Liver (tissue), 9 donors: ENCODE data around the gene RGS17. TPM values are rescaled to one million over a fixed set of nuclear protein-coding genes. Genes with fewer than 3 reads are reported as not detected.

Source experiments
- DNase-seq: peaks from one replicate; pipeline ENCODE4 v3.0.0-alpha.2; 2017; ENCODE audit warnings: low spot score
- H3K27ac ChIP-seq, 2 donors: one replicate each; pipeline ENCODE4 v1.7.0; 2013; ENCODE audit warnings: inconsistent platforms in 2 of 2, low read length in 2 of 2, control low read depth in 1 of 2, low read depth in 1 of 2, mild to moderate bottlenecking in 1 of 2
- H3K27me3 ChIP-seq, 4 donors: one replicate each; pipeline versions ENCODE4 v1.6.1 to v1.7.0; 2013; ENCODE audit warnings: low read length in 3 of 4, inconsistent platforms in 1 of 4, mild to moderate bottlenecking in 1 of 4, moderate library complexity in 1 of 4; ENCODE audit not compliant: control insufficient read depth in 4 of 4, insufficient read depth in 4 of 4
- H3K36me3 ChIP-seq, 4 donors: one replicate each; pipeline versions ENCODE4 v1.6.1 to v1.7.0; 2013; ENCODE audit warnings: low read length in 3 of 4, mild to moderate bottlenecking in 3 of 4, low read depth in 1 of 4, moderate library complexity in 1 of 4; ENCODE audit not compliant: control insufficient read depth in 4 of 4, insufficient read depth in 3 of 4
- H3K4me1 ChIP-seq, 4 donors: one replicate each; pipeline versions ENCODE4 v1.6.1 to v1.7.0; 2013; ENCODE audit warnings: low read length in 3 of 4, mild to moderate bottlenecking in 3 of 4, moderate library complexity in 1 of 4; ENCODE audit not compliant: control insufficient read depth in 4 of 4, insufficient read depth in 4 of 4
- H3K4me3 ChIP-seq, 3 donors: one replicate each; pipeline versions ENCODE4 v1.6.1 to v1.7.0; 2013; ENCODE audit warnings: low read length in 3 of 3, control low read depth in 1 of 3, low read depth in 1 of 3, mild to moderate bottlenecking in 1 of 3
- H3K9ac ChIP-seq, 2 donors: one replicate each; pipeline ENCODE4 v1.7.0; 2013; ENCODE audit warnings: low read length in 2 of 2, mild to moderate bottlenecking in 2 of 2, moderate library complexity in 2 of 2, control low read depth in 1 of 2, low read depth in 1 of 2
- H3K9me3 ChIP-seq, 4 donors: one replicate each; pipeline versions ENCODE4 v1.6.1 to v1.7.0; 2013; ENCODE audit warnings: low read length in 3 of 4; ENCODE audit not compliant: control insufficient read depth in 4 of 4
- CTCF ChIP-seq: fragments of 150-350 bp; IDR thresholded peaks from 2 replicates; pipeline ENCODE4 v1.5.1; 2017; ENCODE audit warnings: improper control_type of control experiment, low read depth, low read length; ENCODE audit not compliant: missing input control
- EGR1 ChIP-seq, 2 donors: IDR thresholded peaks; 2 replicates each; pipeline ENCODE4 v1.6.1; 2016 to 2018; ENCODE audit warnings: antibody characterized with exemption in 2 of 2, low read depth in 2 of 2
- FOXA1 ChIP-seq: IDR thresholded peaks from 2 replicates; pipeline ENCODE4 v1.6.1; 2016; ENCODE audit warnings: antibody characterized with exemption
- FOXA2 ChIP-seq: IDR thresholded peaks from 2 replicates; pipeline ENCODE4 v1.6.1; 2016; ENCODE audit warnings: antibody characterized with exemption
- GABPA ChIP-seq, 2 donors: IDR thresholded peaks in 1 of 2; conservative IDR thresholded peaks in 1 of 2; 2 replicates each; pipeline ENCODE4 v1.6.1; 2016; ENCODE audit warnings: antibody characterized with exemption in 2 of 2, mild to moderate bottlenecking in 1 of 2, moderate library complexity in 1 of 2
- HNF4A ChIP-seq, 2 donors: conservative IDR thresholded peaks; 2 replicates each; pipeline ENCODE4 v1.6.1; 2016; ENCODE audit warnings: antibody characterized with exemption in 2 of 2, mild to moderate bottlenecking in 2 of 2
- HNF4G ChIP-seq: IDR thresholded peaks from 2 replicates; pipeline ENCODE4 v1.6.1; 2016; ENCODE audit warnings: antibody characterized with exemption
- JUND ChIP-seq, 2 donors: IDR thresholded peaks; 2 replicates each; pipeline ENCODE4 v1.6.1; 2016; ENCODE audit warnings: antibody characterized with exemption in 2 of 2
- NR2F2 ChIP-seq: IDR thresholded peaks from 2 replicates; pipeline ENCODE4 v1.6.1; 2016; ENCODE audit warnings: antibody characterized with exemption
- RAD21 ChIP-seq, 2 donors: IDR thresholded peaks; 2 replicates each; pipeline ENCODE4 v1.6.1; 2016; ENCODE audit warnings: antibody characterized with exemption in 2 of 2, mild to moderate bottlenecking in 2 of 2
- RXRA ChIP-seq, 2 donors: IDR thresholded peaks; 2 replicates each; pipeline ENCODE4 v1.6.1; 2017 to 2018; ENCODE audit warnings: antibody characterized with exemption in 2 of 2, mild to moderate bottlenecking in 1 of 2
- TAF1 ChIP-seq: conservative IDR thresholded peaks from 2 replicates; pipeline ENCODE4 v1.6.1; 2016; ENCODE audit warnings: antibody characterized with exemption, mild to moderate bottlenecking
- YY1 ChIP-seq: IDR thresholded peaks from 2 replicates; pipeline ENCODE4 v1.6.1; 2016; ENCODE audit warnings: antibody characterized with exemption, mild to moderate bottlenecking
- polyA plus RNA-seq, 2 donors: library from polyadenylated mRNA; stranded (reverse) in 1 of 2; unstranded in 1 of 2; fragments of 200-250 nt in 1 of 2; fragments of >200 nt in 1 of 2; fragmentation: Nextera tagmentation in 1 of 2; extraction: Ambion mirVana in 1 of 2; gene quantifications; one replicate each; pipeline versions ENCODE4 v1.2.1 to v1.2.3, GENCODE V29; 2013 to 2015
- total RNA-seq, 2 donors: library from RNA; depleted of rRNA; stranded (reverse); fragments of >200 nt; gene quantifications; one replicate each; pipeline ENCODE4 v1.2.3, GENCODE V29; 2014
- TF ChIP-seq, protein P1 (sequence below): IDR thresholded peaks from 2 replicates; pipeline ENCODE4 v1.6.1; 2016; ENCODE audit warnings: antibody characterized with exemption
- TF ChIP-seq, protein P2 (sequence below): IDR thresholded peaks from 2 replicates; pipeline ENCODE4 v1.6.1; 2016; ENCODE audit warnings: antibody characterized with exemption
- TF ChIP-seq, protein P3 (sequence below): IDR thresholded peaks from 2 replicates; pipeline ENCODE4 v1.6.1; 2016; ENCODE audit warnings: antibody characterized with exemption
- TF ChIP-seq, protein P4 (sequence below): IDR thresholded peaks from 2 replicates; pipeline ENCODE4 v1.6.1; 2016; ENCODE audit warnings: antibody characterized with exemption, mild to moderate bottlenecking
- donor health status: healthy.
- donor health status: healthy.
- donor health status: healthy.
- donor health status: healthy.
- donor health status: healthy.

The RGS17 gene
- total and polyA plus RNA-seq, 4 donors: under 0.01 to 0.09 (median 0.03) TPM

DNA sequence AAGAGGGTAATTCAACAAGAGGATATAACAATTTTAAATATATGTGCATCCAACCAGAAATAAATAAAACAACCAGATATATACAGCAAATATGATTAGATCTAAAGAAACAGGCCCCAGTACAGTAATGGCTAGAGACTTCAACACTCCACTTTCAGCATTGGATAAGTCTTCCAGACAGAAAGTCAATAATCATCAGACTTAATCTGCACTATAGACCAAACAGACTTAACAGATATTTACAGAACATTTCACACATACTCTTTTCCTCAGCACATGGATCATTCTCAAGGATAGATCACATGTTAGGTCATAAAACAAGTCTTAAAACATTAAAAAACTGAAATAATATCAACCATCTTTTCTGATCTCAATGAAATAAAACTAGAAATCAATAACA lies 65.9 kb downstream of the RGS17 start (continued):
- TF ChIP-seq, protein P1, sequence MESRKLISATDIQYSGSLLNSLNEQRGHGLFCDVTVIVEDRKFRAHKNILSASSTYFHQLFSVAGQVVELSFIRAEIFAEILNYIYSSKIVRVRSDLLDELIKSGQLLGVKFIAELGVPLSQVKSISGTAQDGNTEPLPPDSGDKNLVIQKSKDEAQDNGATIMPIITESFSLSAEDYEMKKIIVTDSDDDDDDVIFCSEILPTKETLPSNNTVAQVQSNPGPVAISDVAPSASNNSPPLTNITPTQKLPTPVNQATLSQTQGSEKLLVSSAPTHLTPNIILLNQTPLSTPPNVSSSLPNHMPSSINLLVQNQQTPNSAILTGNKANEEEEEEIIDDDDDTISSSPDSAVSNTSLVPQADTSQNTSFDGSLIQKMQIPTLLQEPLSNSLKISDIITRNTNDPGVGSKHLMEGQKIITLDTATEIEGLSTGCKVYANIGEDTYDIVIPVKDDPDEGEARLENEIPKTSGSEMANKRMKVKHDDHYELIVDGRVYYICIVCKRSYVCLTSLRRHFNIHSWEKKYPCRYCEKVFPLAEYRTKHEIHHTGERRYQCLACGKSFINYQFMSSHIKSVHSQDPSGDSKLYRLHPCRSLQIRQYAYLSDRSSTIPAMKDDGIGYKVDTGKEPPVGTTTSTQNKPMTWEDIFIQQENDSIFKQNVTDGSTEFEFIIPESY: no peak
- no peak for TF ChIP-seq TAF1
- no peak for TF ChIP-seq YY1
- no peak for TF ChIP-seq FOXA2
- no peak for TF ChIP-seq CTCF

DNA sequence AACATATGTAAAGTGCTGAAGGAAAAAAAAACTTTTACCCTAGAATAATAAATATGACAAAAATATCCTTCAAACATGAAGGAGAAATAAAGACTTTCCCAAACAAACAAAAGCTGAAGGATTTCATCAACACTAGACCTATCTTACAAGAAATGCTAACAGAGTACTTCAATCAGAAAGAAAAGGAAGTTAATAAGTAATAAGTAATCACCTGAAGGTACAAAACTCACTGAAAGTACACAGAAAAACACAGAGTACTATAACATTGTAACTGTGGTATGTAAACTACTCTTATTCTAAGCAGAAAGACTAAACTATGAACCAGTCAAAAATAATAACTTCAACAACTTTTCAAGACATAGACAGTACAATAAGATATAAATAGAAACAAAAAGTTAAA lies 67.1 kb downstream of the RGS17 start:
- DNase-seq: no peak
- no peaks in the 10 kb centered on the region for H3K4me1 ChIP-seq
- TF ChIP-seq HNF4G: no peak
- no peak for TF ChIP-seq HNF4A (conservative IDR thresholded peaks at IDR 0.05)
- no peak for TF ChIP-seq FOXA1
- no peak for TF ChIP-seq NR2F2
- no peak for TF ChIP-seq JUND (IDR thresholded peaks at IDR 0.05)
- no peak for TF ChIP-seq YY1
- no peak for TF ChIP-seq FOXA2
- TF ChIP-seq, protein P1: no peak
- TF ChIP-seq GABPA (IDR thresholded peaks at IDR 0.05 in 1 of 2, conservative IDR thresholded peaks at IDR 0.05 in 1 of 2): no peak
- no peak for TF ChIP-seq CTCF
- no peak for TF ChIP-seq RXRA (IDR thresholded peaks at IDR 0.05)
- TF ChIP-seq RAD21 (IDR thresholded peaks at IDR 0.05): no peak
- TF ChIP-seq EGR1 (IDR thresholded peaks at IDR 0.05; ENCODE audit: low read depth in 2 of 2): no peak
- TF ChIP-seq, protein P2, sequence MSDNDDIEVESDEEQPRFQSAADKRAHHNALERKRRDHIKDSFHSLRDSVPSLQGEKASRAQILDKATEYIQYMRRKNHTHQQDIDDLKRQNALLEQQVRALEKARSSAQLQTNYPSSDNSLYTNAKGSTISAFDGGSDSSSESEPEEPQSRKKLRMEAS: no peak
- no peak for TF ChIP-seq TAF1
- TF ChIP-seq, protein P3, sequence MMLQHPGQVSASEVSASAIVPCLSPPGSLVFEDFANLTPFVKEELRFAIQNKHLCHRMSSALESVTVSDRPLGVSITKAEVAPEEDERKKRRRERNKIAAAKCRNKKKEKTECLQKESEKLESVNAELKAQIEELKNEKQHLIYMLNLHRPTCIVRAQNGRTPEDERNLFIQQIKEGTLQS: no peak
- TF ChIP-seq, protein P4, sequence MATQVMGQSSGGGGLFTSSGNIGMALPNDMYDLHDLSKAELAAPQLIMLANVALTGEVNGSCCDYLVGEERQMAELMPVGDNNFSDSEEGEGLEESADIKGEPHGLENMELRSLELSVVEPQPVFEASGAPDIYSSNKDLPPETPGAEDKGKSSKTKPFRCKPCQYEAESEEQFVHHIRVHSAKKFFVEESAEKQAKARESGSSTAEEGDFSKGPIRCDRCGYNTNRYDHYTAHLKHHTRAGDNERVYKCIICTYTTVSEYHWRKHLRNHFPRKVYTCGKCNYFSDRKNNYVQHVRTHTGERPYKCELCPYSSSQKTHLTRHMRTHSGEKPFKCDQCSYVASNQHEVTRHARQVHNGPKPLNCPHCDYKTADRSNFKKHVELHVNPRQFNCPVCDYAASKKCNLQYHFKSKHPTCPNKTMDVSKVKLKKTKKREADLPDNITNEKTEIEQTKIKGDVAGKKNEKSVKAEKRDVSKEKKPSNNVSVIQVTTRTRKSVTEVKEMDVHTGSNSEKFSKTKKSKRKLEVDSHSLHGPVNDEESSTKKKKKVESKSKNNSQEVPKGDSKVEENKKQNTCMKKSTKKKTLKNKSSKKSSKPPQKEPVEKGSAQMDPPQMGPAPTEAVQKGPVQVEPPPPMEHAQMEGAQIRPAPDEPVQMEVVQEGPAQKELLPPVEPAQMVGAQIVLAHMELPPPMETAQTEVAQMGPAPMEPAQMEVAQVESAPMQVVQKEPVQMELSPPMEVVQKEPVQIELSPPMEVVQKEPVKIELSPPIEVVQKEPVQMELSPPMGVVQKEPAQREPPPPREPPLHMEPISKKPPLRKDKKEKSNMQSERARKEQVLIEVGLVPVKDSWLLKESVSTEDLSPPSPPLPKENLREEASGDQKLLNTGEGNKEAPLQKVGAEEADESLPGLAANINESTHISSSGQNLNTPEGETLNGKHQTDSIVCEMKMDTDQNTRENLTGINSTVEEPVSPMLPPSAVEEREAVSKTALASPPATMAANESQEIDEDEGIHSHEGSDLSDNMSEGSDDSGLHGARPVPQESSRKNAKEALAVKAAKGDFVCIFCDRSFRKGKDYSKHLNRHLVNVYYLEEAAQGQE: no peak

More for the DNA sequence above, 67.1 kb downstream of the RGS17 start:
- H3K9ac ChIP-seq: no peak overlapping the region
- H3K27ac ChIP-seq: no peak overlapping the region
- no peaks in the 10 kb centered on the region for H3K36me3 ChIP-seq
- H3K9me3 ChIP-seq: no peaks in the 10 kb centered on the region
- no peak overlapping the region for H3K4me3 ChIP-seq
- H3K27me3 ChIP-seq: no peaks in the 10 kb centered on the region
